NCI-H128 (cell line): ENCODE data around the gene SLC47A2.

Experiments used
- DNase-seq: peaks from one replicate; lab custom pipeline; 2025; ENCODE audit not compliant: unreplicated experiment; lab: John Stamatoyannopoulos, UW

SLC47A2 gene

GRCh38 chr17:19646788-19647696 lies 69.3 kb downstream of the SLC47A2 start:
- DNase-seq = no peak

GRCh38 chr17:19645734-19646201 lies 70.6 kb downstream of the SLC47A2 start:
- DNase-seq = no peak

GRCh38 chr17:19644493-19645210 lies 71.7 kb downstream of the SLC47A2 start:
- no peak for DNase-seq

- DNase-seq = no peak
Observed at GRCh38 chr17:19642373-19642893, 74.0 kb downstream of the SLC47A2 start.

DNA sequence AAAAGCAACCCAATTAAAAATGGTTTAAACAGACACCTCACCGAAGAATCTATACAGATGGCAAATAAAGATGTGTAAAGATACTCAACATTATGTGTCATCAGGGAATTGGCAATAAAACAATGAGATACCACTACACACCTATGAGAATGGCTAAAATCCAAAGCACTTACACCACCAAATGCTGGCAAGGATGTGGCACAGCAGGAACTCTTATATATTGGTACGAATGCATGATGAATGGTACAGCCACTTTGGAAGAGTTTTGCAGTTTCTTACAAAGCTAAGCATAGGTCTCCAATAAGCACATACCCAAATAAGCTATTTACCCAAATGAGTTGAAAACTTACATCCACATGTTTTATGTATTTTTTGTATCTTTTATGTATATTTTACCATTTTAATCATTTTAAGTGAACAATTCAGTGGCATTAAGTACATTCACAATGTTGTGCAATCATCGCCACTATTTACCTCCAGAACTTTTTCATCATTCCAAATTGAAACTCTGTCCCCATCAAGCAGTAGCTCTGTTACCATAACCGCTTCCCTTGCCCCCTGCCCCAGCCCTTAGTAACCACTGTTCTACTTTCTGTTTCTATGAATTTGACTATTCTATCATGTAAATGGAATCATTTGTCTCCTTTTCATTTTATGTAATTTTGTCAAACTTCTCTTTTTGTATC lies 74.6 kb downstream of the SLC47A2 start:
- no peak for DNase-seq

- no peak for DNase-seq
Observed at GRCh38 chr17:19631905-19632304, 84.5 kb downstream of the SLC47A2 start.

DNA sequence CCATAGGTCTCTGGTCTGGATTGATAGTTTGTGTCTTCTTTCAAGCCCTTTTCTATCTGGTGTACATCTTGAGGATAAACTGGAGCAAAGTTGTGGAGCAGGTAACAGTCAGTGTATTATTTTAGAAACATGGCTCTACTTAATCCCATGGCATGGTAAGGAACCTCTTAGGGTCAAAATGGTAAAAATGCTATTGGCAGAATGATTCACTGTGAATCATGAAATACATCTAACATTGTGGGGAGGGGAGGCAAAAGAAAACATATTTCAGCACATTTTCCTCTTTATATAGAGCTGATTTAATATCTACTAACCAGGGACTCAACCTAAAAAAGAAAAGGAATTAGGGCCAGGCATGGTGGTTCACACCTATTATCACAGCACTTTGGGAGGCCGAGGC lies 85.7 kb downstream of the SLC47A2 start:
- DNase-seq = no peak

GRCh38 chr17:19630035-19630434 lies 86.3 kb downstream of the SLC47A2 start:
- DNase-seq = no peak

DNA sequence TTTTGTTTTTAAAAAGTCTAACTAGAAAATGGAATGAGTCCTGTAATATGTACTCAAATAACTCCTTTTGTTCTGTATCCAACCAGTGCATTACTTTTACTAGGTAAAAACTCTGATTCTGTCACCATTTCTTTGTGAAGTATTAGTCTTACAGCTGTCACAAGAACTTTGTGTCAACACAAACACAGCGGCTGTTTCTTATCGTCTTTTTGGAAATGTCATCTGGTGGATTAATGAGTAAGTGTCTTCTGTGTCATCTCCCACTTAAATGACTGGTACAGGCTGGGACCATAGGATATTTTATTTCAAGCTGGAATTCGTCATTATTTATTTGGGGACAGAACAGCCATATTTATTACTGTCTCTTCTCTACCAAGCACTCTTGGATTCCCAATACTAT lies 86.9 kb downstream of the SLC47A2 start:
- no peak for DNase-seq
